WTC11 (cell line): ENCODE results near the gene AHNAK.

Source experiments
- NR3C1 ChIP-seq: sonication (generic); formaldehyde crosslinking; conservative IDR thresholded peaks from 2 replicates; pipeline ENCODE4 v1.8.1; 2023; ENCODE audit warnings: low read depth, mild to moderate bottlenecking, missing genetic modification reagents
- RELA ChIP-seq: sonication (generic); formaldehyde crosslinking; IDR thresholded peaks from 2 replicates; pipeline ENCODE4 v1.8.1; 2022; ENCODE audit warnings: missing genetic modification reagents, mild to moderate bottlenecking, borderline replicate concordance
- SP1 ChIP-seq: sonication (generic); formaldehyde crosslinking; conservative IDR thresholded peaks from 2 replicates; pipeline ENCODE4 v1.8.1; 2022; ENCODE audit warnings: missing genetic modification reagents
- TEAD4 ChIP-seq: sonication (generic); formaldehyde crosslinking; IDR thresholded peaks from 2 replicates; pipeline ENCODE4 v1.8.0; 2022; ENCODE audit warnings: mild to moderate bottlenecking, missing genetic modification reagents
- ZBTB21 ChIP-seq: sonication (generic); formaldehyde crosslinking; IDR thresholded peaks from 2 replicates; pipeline ENCODE4 v1.8.1; 2023; ENCODE audit warnings: mild to moderate bottlenecking, missing genetic modification reagents, borderline replicate concordance

DNA sequence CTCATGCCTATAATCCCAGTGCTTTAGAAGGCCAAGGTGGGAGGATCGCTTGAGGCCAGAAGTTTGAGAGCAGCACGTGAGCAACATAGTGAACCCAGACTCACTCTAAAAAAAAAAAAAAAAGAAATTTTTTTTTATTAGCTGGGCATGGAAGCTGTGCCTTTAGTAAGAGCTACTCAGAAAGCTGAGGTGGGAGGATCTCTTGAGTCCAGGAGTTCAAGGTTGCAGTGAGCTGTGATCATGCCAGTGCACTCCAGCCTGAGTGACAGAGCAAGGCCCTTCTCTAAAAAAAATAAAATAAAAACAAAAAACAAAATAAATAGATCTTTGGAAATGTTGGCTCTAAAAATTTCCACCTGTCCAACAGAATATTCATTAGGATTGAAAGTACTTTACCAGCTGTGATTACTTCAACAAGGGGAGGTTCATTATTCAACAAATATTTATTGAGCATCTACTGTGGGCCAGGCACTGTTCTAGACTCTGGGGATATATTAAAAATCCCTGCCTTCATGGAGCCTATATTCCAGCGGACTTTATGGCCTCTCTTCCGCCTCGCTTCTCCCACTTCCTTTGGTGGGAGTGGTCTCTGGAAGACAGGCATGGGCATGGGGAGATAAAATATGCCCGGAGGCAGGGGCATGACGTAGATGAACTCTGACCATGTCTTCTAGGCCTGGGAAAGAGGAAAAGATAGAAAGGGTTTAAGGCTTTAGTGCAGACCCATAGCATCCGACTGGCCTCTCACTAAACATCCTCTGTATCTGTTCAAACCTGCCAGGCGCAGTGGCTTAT is 47.9 kb downstream of the AHNAK start:
- TF ChIP-seq NR3C1 (CRISPR knock-in tag): no peak
- TF ChIP-seq SP1 (CRISPR knock-in tag): no peak
- no peak for TF ChIP-seq TEAD4 (CRISPR knock-in tag)
- TF ChIP-seq RELA (CRISPR knock-in tag): no peak
- no peak for TF ChIP-seq ZBTB21
